ENCODE results near the gene NEK5.

NEK5 gene

GRCh38 chr13:51995677-51996551 is 133.0 kb downstream of the NEK5 start:
- Histone ChIP-seq H3K27me3 (peaks cover 3% of the 10 kb centered on the region; the same call in 1 of the 2 replicates), H3K36me3 (no peaks in the 10 kb centered on the region), H3K9me3 (no peaks in the 10 kb centered on the region), H3K4me3 (ENCODE audit: low read depth, low read length) (no peak overlapping the region), H3K4me1 (no peaks in the 10 kb centered on the region)
- TF ChIP-seq, protein P1, sequence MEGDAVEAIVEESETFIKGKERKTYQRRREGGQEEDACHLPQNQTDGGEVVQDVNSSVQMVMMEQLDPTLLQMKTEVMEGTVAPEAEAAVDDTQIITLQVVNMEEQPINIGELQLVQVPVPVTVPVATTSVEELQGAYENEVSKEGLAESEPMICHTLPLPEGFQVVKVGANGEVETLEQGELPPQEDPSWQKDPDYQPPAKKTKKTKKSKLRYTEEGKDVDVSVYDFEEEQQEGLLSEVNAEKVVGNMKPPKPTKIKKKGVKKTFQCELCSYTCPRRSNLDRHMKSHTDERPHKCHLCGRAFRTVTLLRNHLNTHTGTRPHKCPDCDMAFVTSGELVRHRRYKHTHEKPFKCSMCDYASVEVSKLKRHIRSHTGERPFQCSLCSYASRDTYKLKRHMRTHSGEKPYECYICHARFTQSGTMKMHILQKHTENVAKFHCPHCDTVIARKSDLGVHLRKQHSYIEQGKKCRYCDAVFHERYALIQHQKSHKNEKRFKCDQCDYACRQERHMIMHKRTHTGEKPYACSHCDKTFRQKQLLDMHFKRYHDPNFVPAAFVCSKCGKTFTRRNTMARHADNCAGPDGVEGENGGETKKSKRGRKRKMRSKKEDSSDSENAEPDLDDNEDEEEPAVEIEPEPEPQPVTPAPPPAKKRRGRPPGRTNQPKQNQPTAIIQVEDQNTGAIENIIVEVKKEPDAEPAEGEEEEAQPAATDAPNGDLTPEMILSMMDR (IDR thresholded peaks at IDR 0.05; ENCODE audit: low read depth, low read length) = no peak
- no peak for DNase-seq

DNA sequence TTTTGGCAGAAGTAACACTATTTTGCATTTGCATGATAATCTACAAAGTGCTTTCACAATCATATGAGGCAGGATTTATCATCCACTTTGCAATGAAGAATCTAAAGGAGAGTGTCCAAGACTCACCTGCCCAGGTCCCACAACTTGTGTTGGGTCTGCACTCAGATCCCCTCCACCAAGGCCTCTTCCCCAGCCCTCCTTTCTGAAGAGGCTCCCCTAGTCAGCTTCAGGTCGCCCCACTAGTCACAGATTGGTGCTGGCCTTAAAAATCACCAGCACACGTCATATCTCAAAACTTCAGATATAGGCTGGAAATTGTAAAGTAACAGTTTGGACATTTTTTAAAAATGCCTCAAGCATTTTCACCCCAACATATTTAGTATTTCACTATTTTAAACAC is 135.2 kb downstream of the NEK5 start:
- Histone ChIP-seq H3K4me3 (ENCODE audit: low read depth, low read length) (no peak overlapping the region), H3K9me3 (no peaks in the 10 kb centered on the region), H3K4me1 (no peaks in the 10 kb centered on the region), H3K36me3 (no peaks in the 10 kb centered on the region), H3K27me3 (peaks cover 3% of the 10 kb centered on the region; the same call in 1 of the 2 replicates)
- TF ChIP-seq, protein P1 (IDR thresholded peaks at IDR 0.05; ENCODE audit: low read depth, low read length) = no peak
- DNase-seq = no peak

DNA sequence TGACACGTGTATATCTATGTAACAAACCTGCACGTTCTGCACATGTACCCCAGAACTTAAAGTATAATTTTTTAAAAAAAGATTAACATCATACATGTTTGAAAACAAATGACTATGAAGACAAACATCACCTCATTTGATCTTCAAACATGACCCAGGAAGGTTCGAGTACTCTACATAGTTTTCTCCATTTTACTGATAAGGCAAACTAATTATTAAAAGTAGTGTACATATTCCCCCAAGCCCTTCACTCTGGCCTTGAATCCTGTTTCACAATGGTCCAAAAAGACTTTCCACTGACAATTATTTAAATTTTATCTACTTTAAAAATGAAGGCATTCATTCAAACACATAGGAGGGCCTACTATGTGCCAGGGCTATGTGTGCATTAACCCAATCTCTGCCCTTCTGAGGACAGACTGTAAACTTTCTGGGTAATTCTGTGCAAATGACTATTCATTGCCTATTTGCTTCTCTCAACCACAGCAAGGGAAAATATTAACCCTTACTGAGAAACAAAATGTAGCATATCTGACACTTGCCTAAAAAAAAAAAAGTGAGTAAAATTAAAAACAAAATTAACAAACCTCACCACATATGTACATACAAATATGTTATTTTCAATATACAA is 139.8 kb downstream of the NEK5 start:
- no peaks in the 10 kb centered on the region for H3K36me3 ChIP-seq
- TF ChIP-seq, protein P1 (IDR thresholded peaks at IDR 0.05; ENCODE audit: low read depth, low read length) = no peak
- no peaks in the 10 kb centered on the region for H3K9me3 ChIP-seq
- peaks cover 6% of the 10 kb centered on the region for H3K27me3 ChIP-seq
- H3K4me3 ChIP-seq (ENCODE audit: low read depth, low read length) = no peak overlapping the region
- no peaks in the 10 kb centered on the region for H3K4me1 ChIP-seq
- no peak for DNase-seq

Measured in BE2C (cell line).